WTC11 (cell line): ENCODE results near the gene ARHGAP26. TPM values are rescaled to one million over a fixed set of nuclear protein-coding genes. Genes with fewer than 3 reads are reported as not detected.

Experiments used
- ATAC-seq: fragments of 200-7000 bp; cut with Tn5 transposase; 2 replicates; pipeline ENCODE4 v1.10.0; 2021; ENCODE audit warnings: mild to moderate bottlenecking, moderate library complexity
- CTCF ChIA-PET: fragments of 300-600 bp; sonication (Branson Sonifier 250); formaldehyde crosslinking; loops from one replicate; lab custom pipeline; 2021; ENCODE audit warnings: antibody characterized with exemption; lab: Charles Lee
- POLR2A ChIA-PET: fragments of 350-600 bp; sonication (Branson Sonifier 250); formaldehyde crosslinking; loops from one replicate; lab custom pipeline; 2021; ENCODE audit warnings: antibody characterized with exemption; lab: Charles Lee
- DNase-seq: peaks from one replicate; pipeline ENCODE4 v3.0.0; 2021; ENCODE audit warnings: low spot score
- H3K27ac Mint-ChIP-seq: 2 replicates; pipeline ENCODE4 v1.8.0; 2021; ENCODE audit warnings: mixed read lengths
- H3K27me3 Mint-ChIP-seq: 2 replicates; pipeline ENCODE4 v1.8.0; 2021; ENCODE audit warnings: low read depth, mild to moderate bottlenecking, moderate library complexity, mixed read lengths
- H3K36me3 Mint-ChIP-seq: 2 replicates; pipeline ENCODE4 v1.8.0; 2021; ENCODE audit warnings: mixed read lengths
- H3K4me1 Mint-ChIP-seq: 2 replicates; pipeline ENCODE4 v1.8.0; 2022; ENCODE audit warnings: mixed read lengths
- H3K4me3 Mint-ChIP-seq: 2 replicates; pipeline ENCODE4 v1.8.0; 2021; ENCODE audit warnings: mild to moderate bottlenecking, moderate library complexity, mixed read lengths
- H3K9me3 Mint-ChIP-seq: 2 replicates; pipeline ENCODE4 v1.8.0; 2021; ENCODE audit warnings: mixed read lengths
- ATF3 ChIP-seq: sonication (generic); formaldehyde crosslinking; conservative IDR thresholded peaks from 2 replicates; pipeline ENCODE4 v1.8.1; 2022; ENCODE audit warnings: mild to moderate bottlenecking, missing genetic modification reagents
- E2F1 ChIP-seq: sonication (generic); formaldehyde crosslinking; IDR thresholded peaks from 2 replicates; pipeline ENCODE4 v1.8.0; 2022; ENCODE audit warnings: mild to moderate bottlenecking, missing genetic modification reagents
- FOXK1 ChIP-seq: sonication (generic); formaldehyde crosslinking; IDR thresholded peaks from 2 replicates; pipeline ENCODE4 v1.8.0; 2022; ENCODE audit warnings: mild to moderate bottlenecking, moderate library complexity, missing genetic modification reagents
- GABPB1 ChIP-seq: sonication (generic); formaldehyde crosslinking; IDR thresholded peaks from 2 replicates; pipeline ENCODE4 v1.8.1; 2023; ENCODE audit warnings: mild to moderate bottlenecking, missing genetic modification reagents
- IRF2 ChIP-seq: sonication (generic); formaldehyde crosslinking; IDR thresholded peaks from 2 replicates; pipeline ENCODE4 v1.8.0; 2022; ENCODE audit warnings: low read depth, missing genetic modification reagents, borderline replicate concordance
- NFATC4 ChIP-seq: fragments of 250-450 bp; sonication (Bioruptor Pico); IDR thresholded peaks from 2 replicates; pipeline ENCODE4 v1.9.0; 2021; ENCODE audit warnings: mild to moderate bottlenecking
- NFYB ChIP-seq: sonication (generic); formaldehyde crosslinking; conservative IDR thresholded peaks from 2 replicates; pipeline ENCODE4 v1.8.0; 2022; ENCODE audit warnings: low read depth, missing genetic modification reagents
- NR3C1 ChIP-seq: sonication (generic); formaldehyde crosslinking; conservative IDR thresholded peaks from 2 replicates; pipeline ENCODE4 v1.8.1; 2023; ENCODE audit warnings: low read depth, mild to moderate bottlenecking, missing genetic modification reagents
- OVOL2 ChIP-seq: fragments of 250-450 bp; sonication (Bioruptor Pico); IDR thresholded peaks from 2 replicates; pipeline ENCODE4 v1.9.0; 2021; ENCODE audit warnings: mild to moderate bottlenecking, borderline replicate concordance
- TEAD1 ChIP-seq: sonication (generic); formaldehyde crosslinking; IDR thresholded peaks from 2 replicates; pipeline ENCODE4 v1.8.0; 2022; ENCODE audit warnings: mild to moderate bottlenecking, missing genetic modification reagents
- TP53 ChIP-seq: sonication (generic); formaldehyde crosslinking; IDR thresholded peaks from 2 replicates; pipeline ENCODE4 v1.8.1; 2023; ENCODE audit warnings: mild to moderate bottlenecking, missing genetic modification reagents
- ZNF121 ChIP-seq: sonication (generic); formaldehyde crosslinking; IDR thresholded peaks from 2 replicates; pipeline ENCODE4 v1.8.0; 2023; ENCODE audit warnings: missing genetic modification reagents
- ZNF138 ChIP-seq: sonication (generic); formaldehyde crosslinking; conservative IDR thresholded peaks from 2 replicates; pipeline ENCODE4 v1.8.1; 2022; ENCODE audit warnings: mild to moderate bottlenecking, moderate library complexity, missing genetic modification reagents
- ZNF263 ChIP-seq: sonication (generic); formaldehyde crosslinking; IDR thresholded peaks from 2 replicates; pipeline ENCODE4 v1.8.1; 2022; ENCODE audit warnings: low read depth, mild to moderate bottlenecking, moderate library complexity, missing genetic modification reagents
- ZNF416 ChIP-seq: fragments of 250-450 bp; sonication (Bioruptor Pico); IDR thresholded peaks from 2 replicates; pipeline ENCODE4 v1.9.0; 2021; ENCODE audit warnings: mild to moderate bottlenecking, inconsistent platforms
- ZNF423 ChIP-seq: fragments of 250-450 bp; sonication (Bioruptor Pico); IDR thresholded peaks from 2 replicates; pipeline ENCODE4 v2.1.2; 2022; ENCODE audit warnings: mild to moderate bottlenecking, moderate library complexity
- ZNF425 ChIP-seq: fragments of 250-450 bp; sonication (Bioruptor Pico); conservative IDR thresholded peaks from 2 replicates; pipeline ENCODE4 v1.9.0; 2021; ENCODE audit warnings: mild to moderate bottlenecking
- ZNF512 ChIP-seq: sonication (generic); formaldehyde crosslinking; IDR thresholded peaks from 2 replicates; pipeline ENCODE4 v1.8.1; 2022; ENCODE audit warnings: missing genetic modification reagents, borderline replicate concordance
- total RNA-seq: library from RNA; stranded (reverse); gene quantifications from 3 replicates; pipeline ENCODE4 v1.2.3, GENCODE V29; 2021
- TF ChIP-seq, protein P1 (sequence below): sonication (generic); formaldehyde crosslinking; IDR thresholded peaks from 2 replicates; pipeline ENCODE4 v1.8.1; 2022; ENCODE audit warnings: low read depth, missing genetic modification reagents, borderline replicate concordance
- TF ChIP-seq, protein P2 (sequence below): sonication (generic); formaldehyde crosslinking; IDR thresholded peaks from 2 replicates; pipeline ENCODE4 v1.8.1; 2022; ENCODE audit warnings: low read depth, mild to moderate bottlenecking, moderate library complexity, missing genetic modification reagents, borderline replicate concordance

ARHGAP26 gene
- total RNA-seq, 1 experiment from 2014 or later: 22.3 TPM

- Mint-ChIP-seq H3K36me3 (no peaks in the 10 kb centered on the region; the same call in 1 of the 2 replicates), H3K27me3 (no peaks in the 10 kb centered on the region), H3K9me3 (no peaks in the 10 kb centered on the region), H3K4me3 (no peak overlapping the region), H3K4me1 (peaks cover 23% of the 10 kb centered on the region)
- POLR2A ChIA-PET: no interaction called here
- ATAC-seq (no peak), DNase-seq (no peak)
- no peak for TF ChIP-seq ZNF121 (CRISPR knock-in tag)
- TF ChIP-seq E2F1 (CRISPR knock-in tag): no peak
- TF ChIP-seq, protein P1, sequence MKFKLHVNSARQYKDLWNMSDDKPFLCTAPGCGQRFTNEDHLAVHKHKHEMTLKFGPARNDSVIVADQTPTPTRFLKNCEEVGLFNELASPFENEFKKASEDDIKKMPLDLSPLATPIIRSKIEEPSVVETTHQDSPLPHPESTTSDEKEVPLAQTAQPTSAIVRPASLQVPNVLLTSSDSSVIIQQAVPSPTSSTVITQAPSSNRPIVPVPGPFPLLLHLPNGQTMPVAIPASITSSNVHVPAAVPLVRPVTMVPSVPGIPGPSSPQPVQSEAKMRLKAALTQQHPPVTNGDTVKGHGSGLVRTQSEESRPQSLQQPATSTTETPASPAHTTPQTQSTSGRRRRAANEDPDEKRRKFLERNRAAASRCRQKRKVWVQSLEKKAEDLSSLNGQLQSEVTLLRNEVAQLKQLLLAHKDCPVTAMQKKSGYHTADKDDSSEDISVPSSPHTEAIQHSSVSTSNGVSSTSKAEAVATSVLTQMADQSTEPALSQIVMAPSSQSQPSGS (CRISPR knock-in tag): no peak
- TF ChIP-seq ZNF263 (CRISPR knock-in tag): no peak
- TF ChIP-seq FOXK1 (CRISPR knock-in tag): no peak
- TF ChIP-seq, protein P2, sequence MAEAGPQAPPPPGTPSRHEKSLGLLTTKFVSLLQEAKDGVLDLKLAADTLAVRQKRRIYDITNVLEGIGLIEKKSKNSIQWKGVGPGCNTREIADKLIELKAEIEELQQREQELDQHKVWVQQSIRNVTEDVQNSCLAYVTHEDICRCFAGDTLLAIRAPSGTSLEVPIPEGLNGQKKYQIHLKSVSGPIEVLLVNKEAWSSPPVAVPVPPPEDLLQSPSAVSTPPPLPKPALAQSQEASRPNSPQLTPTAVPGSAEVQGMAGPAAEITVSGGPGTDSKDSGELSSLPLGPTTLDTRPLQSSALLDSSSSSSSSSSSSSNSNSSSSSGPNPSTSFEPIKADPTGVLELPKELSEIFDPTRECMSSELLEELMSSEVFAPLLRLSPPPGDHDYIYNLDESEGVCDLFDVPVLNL (CRISPR knock-in tag): no peak
- no peak for TF ChIP-seq ZNF138 (CRISPR knock-in tag)
- no peak for TF ChIP-seq ZNF423 (CRISPR knock-in tag)
- no peak for TF ChIP-seq NFATC4 (CRISPR knock-in tag)
- no peak for TF ChIP-seq IRF2 (CRISPR knock-in tag)
- no peak for TF ChIP-seq OVOL2
- TF ChIP-seq TEAD1 (CRISPR knock-in tag): no peak
- TF ChIP-seq GABPB1 (CRISPR knock-in tag): no peak
- TF ChIP-seq ZNF416 (CRISPR knock-in tag): no peak
- TF ChIP-seq ATF3 (CRISPR knock-in tag): no peak
- no peak for TF ChIP-seq NR3C1 (CRISPR knock-in tag)
- TF ChIP-seq, all 79 proteins: peak for 0
- CTCF ChIA-PET: interaction anchor here (0.6 to 1.1 kb wide), 5 partner anchors 9 to 1037 kb away, joined by 3 to 4 read pairs (median 3); no protein-coding TSS in a partner anchor
- H3K27ac Mint-ChIP-seq: no peak overlapping the region
These were observed 335.2 kb downstream of the ARHGAP26 start for GRCh38 chr5:143105216-143105905.

- no peaks in the 10 kb centered on the region; the same call in 1 of the 2 replicates for H3K36me3 Mint-ChIP-seq
- DNase-seq (peak; percentile 35), ATAC-seq (peak; percentile 40; the same call in 1 of the 2 replicates)
- TF ChIP-seq TP53 (CRISPR knock-in tag) (no peak), ATF3 (CRISPR knock-in tag) (no peak), ZNF512 (CRISPR knock-in tag) (no peak), NFYB (CRISPR knock-in tag) (no peak), ZNF425 (CRISPR knock-in tag) (no peak)
- H3K4me3 Mint-ChIP-seq: no peak overlapping the region
- peaks cover 31% of the 10 kb centered on the region for H3K4me1 Mint-ChIP-seq
- ChIA-PET POLR2A (no interaction called here), CTCF (interaction anchor here (0.6 to 1.1 kb wide), 6 partner anchors 9 to 1036 kb away, joined by 3 to 4 read pairs (median 4); no protein-coding TSS in a partner anchor)
- H3K9me3 Mint-ChIP-seq: no peaks in the 10 kb centered on the region
- H3K27ac Mint-ChIP-seq: no peak overlapping the region
- no peaks in the 10 kb centered on the region for H3K27me3 Mint-ChIP-seq
These were observed 336.0 kb downstream of the ARHGAP26 start for GRCh38 chr5:143106174-143106573.
